NCI-H2081 (cell line): ENCODE results near the gene SMIM14.

Experiments
- DNase-seq, 2 experiments: peaks; one replicate each; lab custom pipeline; 2025; lab: John Stamatoyannopoulos, UW

Gene SMIM14

GRCh38 chr4:39497909-39498726 lies 140.5 kb downstream of the SMIM14 start:
- no peak for DNase-seq
